ENCODE results near the gene TACSTD2. TPM values are rescaled to one million over a fixed set of nuclear protein-coding genes. Genes with fewer than 3 reads are reported as not detected.

TACSTD2 gene
- total and polyA plus RNA-seq, 2 of the 13 experiments (the other 11 are each of a cell fraction or from before 2014, with no cell fraction given), result not detected

DNA sequence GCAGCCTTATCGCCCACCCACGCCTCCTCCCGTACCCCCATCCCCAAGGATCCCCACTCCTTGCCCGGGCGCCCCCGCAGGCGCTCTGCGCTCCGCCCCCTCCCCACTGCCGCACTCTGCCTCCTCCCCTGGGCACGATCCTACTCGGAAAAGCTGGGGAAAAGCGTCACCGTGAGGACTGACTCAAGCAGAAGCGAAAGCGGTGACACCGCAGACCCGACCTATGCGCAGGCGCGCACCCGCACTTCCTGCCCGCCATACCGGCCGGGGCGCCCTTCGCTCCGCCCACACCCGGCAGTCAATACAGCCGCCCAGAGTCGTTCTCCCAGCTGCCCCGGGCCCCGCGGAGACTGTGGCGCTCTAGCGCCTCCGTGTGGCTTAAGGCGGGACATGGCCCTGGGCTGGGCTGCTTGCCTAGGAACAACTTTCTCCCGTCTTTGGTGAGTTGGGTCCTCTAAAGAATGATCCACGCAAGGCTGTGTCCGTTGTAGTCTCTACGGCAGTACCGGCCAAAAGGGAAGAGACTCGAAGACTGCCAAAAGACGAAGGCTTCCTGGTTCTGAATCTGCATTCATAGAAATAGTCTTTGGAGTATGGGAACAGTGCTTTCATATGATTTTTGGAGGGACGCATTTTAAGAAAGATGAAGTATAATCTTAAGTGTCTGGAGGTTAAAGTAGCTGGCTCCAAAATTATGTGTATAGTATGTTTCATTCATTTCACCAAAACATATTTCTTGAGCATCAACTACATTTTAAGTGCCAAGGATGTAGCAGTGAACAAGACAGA is 30.3 kb downstream of the TACSTD2 start, which contains the start of gene OMA1 (continued):
- TF ChIP-seq, protein P1, sequence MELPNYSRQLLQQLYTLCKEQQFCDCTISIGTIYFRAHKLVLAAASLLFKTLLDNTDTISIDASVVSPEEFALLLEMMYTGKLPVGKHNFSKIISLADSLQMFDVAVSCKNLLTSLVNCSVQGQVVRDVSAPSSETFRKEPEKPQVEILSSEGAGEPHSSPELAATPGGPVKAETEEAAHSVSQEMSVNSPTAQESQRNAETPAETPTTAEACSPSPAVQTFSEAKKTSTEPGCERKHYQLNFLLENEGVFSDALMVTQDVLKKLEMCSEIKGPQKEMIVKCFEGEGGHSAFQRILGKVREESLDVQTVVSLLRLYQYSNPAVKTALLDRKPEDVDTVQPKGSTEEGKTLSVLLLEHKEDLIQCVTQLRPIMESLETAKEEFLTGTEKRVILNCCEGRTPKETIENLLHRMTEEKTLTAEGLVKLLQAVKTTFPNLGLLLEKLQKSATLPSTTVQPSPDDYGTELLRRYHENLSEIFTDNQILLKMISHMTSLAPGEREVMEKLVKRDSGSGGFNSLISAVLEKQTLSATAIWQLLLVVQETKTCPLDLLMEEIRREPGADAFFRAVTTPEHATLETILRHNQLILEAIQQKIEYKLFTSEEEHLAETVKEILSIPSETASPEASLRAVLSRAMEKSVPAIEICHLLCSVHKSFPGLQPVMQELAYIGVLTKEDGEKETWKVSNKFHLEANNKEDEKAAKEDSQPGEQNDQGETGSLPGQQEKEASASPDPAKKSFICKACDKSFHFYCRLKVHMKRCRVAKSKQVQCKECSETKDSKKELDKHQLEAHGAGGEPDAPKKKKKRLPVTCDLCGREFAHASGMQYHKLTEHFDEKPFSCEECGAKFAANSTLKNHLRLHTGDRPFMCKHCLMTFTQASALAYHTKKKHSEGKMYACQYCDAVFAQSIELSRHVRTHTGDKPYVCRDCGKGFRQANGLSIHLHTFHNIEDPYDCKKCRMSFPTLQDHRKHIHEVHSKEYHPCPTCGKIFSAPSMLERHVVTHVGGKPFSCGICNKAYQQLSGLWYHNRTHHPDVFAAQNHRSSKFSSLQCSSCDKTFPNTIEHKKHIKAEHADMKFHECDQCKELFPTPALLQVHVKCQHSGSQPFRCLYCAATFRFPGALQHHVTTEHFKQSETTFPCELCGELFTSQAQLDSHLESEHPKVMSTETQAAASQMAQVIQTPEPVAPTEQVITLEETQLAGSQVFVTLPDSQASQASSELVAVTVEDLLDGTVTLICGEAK (IDR thresholded peaks at IDR 0.05), result no peak
- TF ChIP-seq, protein P1 (CRISPR knock-in tag; IDR thresholded peaks at IDR 0.05), result 0 out of 2 replicates have a peak, but pooled peaks have one; percentile 42
- TF ChIP-seq PHF21A (CRISPR knock-in tag; IDR thresholded peaks at IDR 0.05), result peak; percentile 45; the same call in 1 of the 2 replicates
- TF ChIP-seq HIVEP1 (CRISPR knock-in tag; IDR thresholded peaks at IDR 0.05), result 0 out of 2 replicates have a peak, but pooled peaks have one; percentile 20
- TF ChIP-seq, protein P2, sequence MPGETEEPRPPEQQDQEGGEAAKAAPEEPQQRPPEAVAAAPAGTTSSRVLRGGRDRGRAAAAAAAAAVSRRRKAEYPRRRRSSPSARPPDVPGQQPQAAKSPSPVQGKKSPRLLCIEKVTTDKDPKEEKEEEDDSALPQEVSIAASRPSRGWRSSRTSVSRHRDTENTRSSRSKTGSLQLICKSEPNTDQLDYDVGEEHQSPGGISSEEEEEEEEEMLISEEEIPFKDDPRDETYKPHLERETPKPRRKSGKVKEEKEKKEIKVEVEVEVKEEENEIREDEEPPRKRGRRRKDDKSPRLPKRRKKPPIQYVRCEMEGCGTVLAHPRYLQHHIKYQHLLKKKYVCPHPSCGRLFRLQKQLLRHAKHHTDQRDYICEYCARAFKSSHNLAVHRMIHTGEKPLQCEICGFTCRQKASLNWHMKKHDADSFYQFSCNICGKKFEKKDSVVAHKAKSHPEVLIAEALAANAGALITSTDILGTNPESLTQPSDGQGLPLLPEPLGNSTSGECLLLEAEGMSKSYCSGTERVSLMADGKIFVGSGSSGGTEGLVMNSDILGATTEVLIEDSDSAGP (CRISPR knock-in tag; IDR thresholded peaks at IDR 0.05; ENCODE audit: borderline replicate concordance), result peak; percentile 64; the same call in 1 of the 2 replicates
- TF ChIP-seq, protein P3, sequence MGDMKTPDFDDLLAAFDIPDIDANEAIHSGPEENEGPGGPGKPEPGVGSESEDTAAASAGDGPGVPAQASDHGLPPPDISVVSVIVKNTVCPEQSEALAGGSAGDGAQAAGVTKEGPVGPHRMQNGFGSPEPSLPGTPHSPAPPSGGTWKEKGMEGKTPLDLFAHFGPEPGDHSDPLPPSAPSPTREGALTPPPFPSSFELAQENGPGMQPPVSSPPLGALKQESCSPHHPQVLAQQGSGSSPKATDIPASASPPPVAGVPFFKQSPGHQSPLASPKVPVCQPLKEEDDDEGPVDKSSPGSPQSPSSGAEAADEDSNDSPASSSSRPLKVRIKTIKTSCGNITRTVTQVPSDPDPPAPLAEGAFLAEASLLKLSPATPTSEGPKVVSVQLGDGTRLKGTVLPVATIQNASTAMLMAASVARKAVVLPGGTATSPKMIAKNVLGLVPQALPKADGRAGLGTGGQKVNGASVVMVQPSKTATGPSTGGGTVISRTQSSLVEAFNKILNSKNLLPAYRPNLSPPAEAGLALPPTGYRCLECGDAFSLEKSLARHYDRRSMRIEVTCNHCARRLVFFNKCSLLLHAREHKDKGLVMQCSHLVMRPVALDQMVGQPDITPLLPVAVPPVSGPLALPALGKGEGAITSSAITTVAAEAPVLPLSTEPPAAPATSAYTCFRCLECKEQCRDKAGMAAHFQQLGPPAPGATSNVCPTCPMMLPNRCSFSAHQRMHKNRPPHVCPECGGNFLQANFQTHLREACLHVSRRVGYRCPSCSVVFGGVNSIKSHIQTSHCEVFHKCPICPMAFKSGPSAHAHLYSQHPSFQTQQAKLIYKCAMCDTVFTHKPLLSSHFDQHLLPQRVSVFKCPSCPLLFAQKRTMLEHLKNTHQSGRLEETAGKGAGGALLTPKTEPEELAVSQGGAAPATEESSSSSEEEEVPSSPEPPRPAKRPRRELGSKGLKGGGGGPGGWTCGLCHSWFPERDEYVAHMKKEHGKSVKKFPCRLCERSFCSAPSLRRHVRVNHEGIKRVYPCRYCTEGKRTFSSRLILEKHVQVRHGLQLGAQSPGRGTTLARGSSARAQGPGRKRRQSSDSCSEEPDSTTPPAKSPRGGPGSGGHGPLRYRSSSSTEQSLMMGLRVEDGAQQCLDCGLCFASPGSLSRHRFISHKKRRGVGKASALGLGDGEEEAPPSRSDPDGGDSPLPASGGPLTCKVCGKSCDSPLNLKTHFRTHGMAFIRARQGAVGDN (CRISPR knock-in tag; IDR thresholded peaks at IDR 0.05), result peak; percentile 74

All from HepG2 (cell line).